Activated effector memory CD4-positive, alpha-beta T cell treated with Interleukin-2 at 50 U/mL for 16 hours (primary cell): Measurements from ENCODE around the gene ABAT.
"Not testable (repeated sequence)": the region's sequence is repeated elsewhere in the genome, so short reads cannot be mapped to it uniquely, and the experiment has no call there.

Source experiments
- DNase-seq: peaks from one replicate; pipeline ENCODE4 v3.0.0-alpha.2; 2020

The ABAT gene

GRCh38 chr16:8682551-8683259 lies 8.3 kb downstream of the ABAT start:
- no peak for DNase-seq

- DNase-seq: no peak
Observed at GRCh38 chr16:8683640-8684039, 9.2 kb downstream of the ABAT start.

- no peak for DNase-seq
Observed at GRCh38 chr16:8685617-8686016, 11.2 kb downstream of the ABAT start.

GRCh38 chr16:8686031-8686621 lies 11.7 kb downstream of the ABAT start:
- no peak for DNase-seq

- no peak for DNase-seq
Observed at GRCh38 chr16:8686879-8687278, 12.5 kb downstream of the ABAT start.

- no peak for DNase-seq
Observed at GRCh38 chr16:8689686-8690085, 15.3 kb downstream of the ABAT start.

GRCh38 chr16:8691728-8692127 lies 17.3 kb downstream of the ABAT start:
- no peak for DNase-seq

- DNase-seq: no peak
Observed at GRCh38 chr16:8694795-8695728, 20.6 kb downstream of the ABAT start.

- DNase-seq: no peak
Observed at GRCh38 chr16:8696880-8697279, 22.5 kb downstream of the ABAT start.

GRCh38 chr16:8697965-8698364 lies 23.5 kb downstream of the ABAT start:
- no peak for DNase-seq

GRCh38 chr16:8703693-8704092 lies 29.3 kb downstream of the ABAT start:
- no peak for DNase-seq

GRCh38 chr16:8704098-8704497 lies 29.7 kb downstream of the ABAT start:
- no peak for DNase-seq

- DNase-seq: not testable (repeated sequence)
Observed at GRCh38 chr16:8705100-8705822, 30.8 kb downstream of the ABAT start.

GRCh38 chr16:8708536-8708935 lies 34.1 kb downstream of the ABAT start:
- DNase-seq: no peak

- DNase-seq: no peak
Observed at GRCh38 chr16:8712589-8713361, 38.4 kb downstream of the ABAT start.

GRCh38 chr16:8713635-8714172 lies 39.3 kb downstream of the ABAT start:
- no peak for DNase-seq

GRCh38 chr16:8714174-8714573 lies 39.8 kb downstream of the ABAT start:
- DNase-seq: no peak

GRCh38 chr16:8714807-8715206 lies 40.4 kb downstream of the ABAT start:
- DNase-seq: no peak

GRCh38 chr16:8716052-8716451 lies 41.6 kb downstream of the ABAT start:
- DNase-seq: no peak

GRCh38 chr16:8716592-8716991 lies 42.2 kb downstream of the ABAT start:
- no peak for DNase-seq

- no peak for DNase-seq
Observed at GRCh38 chr16:8717469-8717868, 43.1 kb downstream of the ABAT start.

GRCh38 chr16:8717892-8718415 lies 43.5 kb downstream of the ABAT start:
- no peak for DNase-seq
